HG03442 (cell line): Measurements from ENCODE around the gene CCL19.
"Not testable (repeated sequence)": the region's sequence is repeated elsewhere in the genome, so short reads cannot be mapped to it uniquely, and the experiment has no call there.

ENCODE experiments used
- ATAC-seq: cut with Tn5 transposase; IDR thresholded peaks from one replicate; pipeline ENCODE4 v1.9.1; 2021; ENCODE audit warnings: mild to moderate bottlenecking, moderate library complexity; ENCODE audit not compliant: unreplicated experiment

The CCL19 gene

DNA sequence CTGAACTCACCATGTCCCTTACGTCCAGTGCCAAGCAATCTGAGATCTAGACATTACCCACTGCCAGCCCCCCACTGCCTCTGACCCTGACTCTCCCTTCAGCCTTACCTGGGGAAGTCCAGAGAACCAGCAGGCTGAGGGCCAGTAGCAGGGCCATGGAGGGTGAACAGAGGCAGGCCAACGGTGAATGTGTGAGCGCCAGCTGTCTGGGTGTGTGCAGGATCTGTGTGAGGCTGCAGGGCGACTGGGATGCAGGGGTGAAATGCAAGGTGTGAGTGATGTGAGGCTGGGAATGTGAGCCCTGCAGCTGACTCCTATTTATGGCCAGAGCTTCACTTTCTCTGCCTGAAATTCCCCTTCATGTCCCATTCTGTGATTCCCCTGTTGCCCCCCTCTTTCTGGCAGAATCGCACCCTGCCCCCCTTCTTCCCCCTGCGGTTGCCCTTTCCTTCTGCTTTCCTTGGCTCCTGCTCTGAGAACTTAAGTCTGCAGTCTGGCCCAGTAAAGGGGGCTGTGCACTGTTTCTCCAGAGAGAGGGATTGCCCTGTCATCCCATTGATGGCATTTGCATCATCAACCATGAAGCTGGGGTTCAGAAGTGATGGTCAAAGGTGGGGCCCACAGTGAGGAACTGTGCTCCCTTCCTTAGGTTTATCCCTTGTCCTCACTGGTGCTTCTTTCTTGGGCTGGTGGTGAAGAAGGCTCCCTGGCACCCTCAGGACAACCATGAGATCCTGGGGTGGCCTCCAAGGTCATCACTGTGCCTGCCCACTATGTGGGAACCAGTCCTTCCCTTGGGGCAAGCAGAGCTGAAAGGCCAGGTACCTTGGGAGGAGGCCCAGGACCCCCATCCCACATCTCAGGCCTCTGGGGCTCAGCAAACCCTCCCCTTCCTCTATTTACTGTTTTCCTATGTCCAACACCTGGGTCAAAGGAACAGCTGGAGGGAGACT is at the start of gene CCL19:
TSS of gene CCL19 (minus strand) at position 294 of the 953 bp plus-strand sequence. CDS start at position 157, 137 bp downstream.
- no peak for ATAC-seq

DNA sequence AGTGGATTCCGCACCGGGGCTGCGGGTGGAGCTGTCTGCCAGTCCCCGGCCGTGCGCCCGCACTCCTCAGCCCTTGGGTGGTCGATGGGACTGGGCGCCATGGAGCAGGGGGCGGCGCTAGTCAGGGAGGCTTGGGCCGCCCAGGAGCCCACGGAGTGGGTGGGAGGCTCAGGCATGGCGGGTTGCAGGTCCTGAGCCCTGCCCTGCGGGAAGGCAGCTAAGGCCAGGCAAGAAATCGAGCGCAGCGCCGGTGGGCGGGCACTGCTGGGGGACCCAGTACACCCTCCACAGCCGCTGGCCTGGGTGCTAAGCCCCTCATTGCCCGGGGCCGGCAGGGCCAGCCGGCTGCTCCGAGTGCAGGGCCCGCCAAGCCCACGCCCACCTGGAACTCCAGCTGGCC is 49.1 kb upstream of the CCL19 start:
- not testable (repeated sequence) for ATAC-seq

DNA sequence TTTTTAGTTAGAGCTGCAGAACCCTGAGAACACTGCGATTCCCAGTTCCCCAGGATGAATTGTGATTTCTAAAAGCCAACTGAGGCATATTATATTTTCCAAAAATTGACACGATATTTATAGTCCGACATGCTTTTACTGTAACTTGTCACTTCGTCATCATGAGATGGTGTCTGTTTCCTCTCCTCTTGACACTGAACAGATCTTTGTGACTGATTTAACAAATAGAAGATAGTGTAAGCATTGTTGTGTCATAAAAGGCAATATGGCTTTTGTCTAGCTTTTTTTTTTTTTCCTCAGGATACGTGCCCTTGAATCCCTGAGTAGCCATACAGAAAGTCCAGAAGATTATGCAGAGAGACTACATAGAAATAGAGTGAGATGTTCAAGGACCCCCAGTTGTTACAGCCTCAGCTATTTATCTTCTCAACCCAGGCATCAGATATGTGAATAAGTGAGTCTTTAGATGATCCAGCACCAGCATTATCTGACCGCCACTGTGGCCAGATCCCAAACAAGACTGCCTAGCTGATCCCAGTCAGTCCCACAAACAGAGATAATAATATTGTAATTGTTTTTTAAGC is 46.7 kb upstream of the CCL19 start:
- no peak for ATAC-seq

DNA sequence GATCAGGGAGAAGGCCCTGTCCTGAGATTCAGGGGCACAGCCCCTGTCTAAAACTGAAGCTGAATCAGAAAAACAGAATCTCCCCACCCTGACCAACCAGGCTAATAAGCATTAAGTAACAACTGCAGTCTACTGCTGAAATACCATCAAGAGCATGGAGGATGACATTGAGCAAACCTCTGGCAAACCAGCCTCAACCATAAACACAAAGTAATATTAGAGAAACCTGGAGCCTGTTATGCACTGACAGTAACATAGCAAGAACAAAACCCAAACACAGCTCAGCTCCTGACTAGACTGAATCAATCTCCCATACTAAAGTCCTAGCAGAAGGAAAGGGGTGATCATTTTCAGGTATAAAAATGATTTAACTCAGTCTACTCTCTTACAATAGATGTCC is 43.6 kb upstream of the CCL19 start:
- no peak for ATAC-seq

DNA sequence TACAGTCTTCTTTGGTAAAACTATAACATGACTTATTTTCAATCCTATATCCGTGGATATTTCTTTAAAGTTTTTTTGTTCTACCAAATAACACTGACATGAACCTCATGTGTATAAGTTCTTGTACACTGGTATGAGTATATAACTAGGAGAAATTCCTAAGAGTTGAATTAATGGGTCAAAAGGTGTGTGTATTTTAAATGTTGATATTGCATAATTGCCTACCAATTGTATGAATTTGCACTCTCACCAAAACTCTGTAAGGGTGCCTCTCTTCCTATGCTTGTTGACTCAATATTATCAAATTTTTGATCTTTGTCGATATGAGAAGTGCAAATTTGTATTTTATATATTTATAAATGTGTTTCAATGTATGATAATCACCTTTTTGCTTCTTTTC is 41.8 kb upstream of the CCL19 start:
- ATAC-seq = no peak

DNA sequence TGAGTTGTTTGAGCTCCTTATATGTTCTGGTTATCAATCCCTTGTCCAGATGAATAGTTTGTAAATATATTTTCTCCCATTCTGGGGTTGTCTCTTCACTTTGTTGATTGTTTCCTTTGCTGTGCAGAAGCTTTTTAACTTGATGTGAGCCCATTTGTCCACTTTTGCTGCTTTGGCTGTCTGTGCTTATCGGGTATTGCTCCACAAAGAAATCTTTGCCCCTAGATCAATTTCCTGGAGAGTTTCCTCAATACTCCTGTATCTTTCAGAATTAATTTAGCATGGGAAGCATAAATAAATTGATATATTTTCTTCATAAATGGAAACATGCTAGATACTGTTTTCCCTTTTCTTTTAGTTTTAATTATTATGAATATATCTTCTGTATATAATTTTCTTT is 41.4 kb upstream of the CCL19 start:
- no peak for ATAC-seq

DNA sequence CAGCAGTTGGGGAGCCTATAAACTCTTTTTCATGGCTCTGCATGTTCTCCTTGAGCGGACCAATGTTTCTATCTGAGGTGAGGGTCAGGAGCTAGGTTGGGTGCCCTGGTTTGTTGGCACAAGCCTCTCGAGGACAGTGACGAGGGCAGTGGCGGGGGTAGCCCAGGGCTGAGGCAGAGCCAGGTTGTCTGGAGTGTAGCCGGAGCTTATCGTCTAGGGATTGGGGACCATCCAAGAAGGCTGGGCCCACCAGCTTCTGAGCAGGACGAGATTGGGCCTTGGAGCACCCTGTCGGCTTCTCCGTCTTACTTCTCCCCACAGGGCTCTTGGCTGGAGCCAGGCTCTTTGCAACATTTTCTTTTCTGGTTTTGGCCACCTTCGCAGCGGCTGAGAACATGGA is 32.1 kb upstream of the CCL19 start:
- ATAC-seq = no peak

DNA sequence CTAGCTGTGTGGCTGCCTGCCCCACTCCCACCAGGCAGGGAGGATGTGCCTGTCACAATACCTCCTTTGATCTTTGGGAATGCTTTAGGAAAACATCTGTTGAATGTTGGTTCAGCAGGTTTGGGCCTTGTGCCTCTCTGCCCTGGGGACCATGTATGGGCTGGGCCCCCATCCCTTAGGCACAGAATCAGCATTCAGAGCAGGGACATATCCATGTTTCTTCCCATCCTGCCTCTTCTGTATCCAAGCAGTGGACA is 28.6 kb upstream of the CCL19 start:
- not testable (repeated sequence) for ATAC-seq

DNA sequence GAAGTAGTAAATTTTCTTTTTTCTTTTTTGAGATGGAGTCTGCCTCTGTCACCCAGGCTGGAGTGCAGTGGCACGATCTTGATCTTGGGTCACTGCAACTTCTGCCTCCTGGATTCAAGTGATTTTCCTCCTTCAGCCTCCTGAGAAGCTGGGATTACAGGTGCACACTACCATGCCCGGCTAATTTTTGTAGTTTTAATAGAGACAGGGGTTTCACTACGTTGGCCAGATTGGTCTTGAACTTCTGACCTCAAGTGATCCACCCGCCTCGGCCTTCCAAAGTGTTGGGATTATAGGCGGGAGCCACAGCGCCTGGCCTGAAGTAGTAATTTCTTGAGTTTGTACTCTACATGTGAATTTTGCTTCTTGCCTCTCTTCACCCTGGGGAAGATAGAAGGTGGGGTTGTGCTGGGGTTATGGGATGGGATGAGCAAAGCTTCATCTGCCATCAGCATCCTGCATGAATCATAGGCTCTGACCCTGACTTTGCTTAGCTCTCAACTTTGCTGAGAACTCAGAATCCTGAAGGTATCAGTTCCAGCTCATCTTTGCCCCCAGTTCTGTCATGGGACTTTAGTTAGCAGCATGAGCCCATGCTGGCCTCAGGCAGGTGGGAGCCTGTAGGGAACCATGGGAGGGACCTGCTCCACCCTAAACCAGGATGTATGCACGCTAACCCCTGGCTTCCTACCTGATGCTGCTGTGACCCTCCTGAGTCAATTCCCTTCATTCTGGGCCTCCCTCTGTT is 28.1 kb upstream of the CCL19 start:
- ATAC-seq = no peak

DNA sequence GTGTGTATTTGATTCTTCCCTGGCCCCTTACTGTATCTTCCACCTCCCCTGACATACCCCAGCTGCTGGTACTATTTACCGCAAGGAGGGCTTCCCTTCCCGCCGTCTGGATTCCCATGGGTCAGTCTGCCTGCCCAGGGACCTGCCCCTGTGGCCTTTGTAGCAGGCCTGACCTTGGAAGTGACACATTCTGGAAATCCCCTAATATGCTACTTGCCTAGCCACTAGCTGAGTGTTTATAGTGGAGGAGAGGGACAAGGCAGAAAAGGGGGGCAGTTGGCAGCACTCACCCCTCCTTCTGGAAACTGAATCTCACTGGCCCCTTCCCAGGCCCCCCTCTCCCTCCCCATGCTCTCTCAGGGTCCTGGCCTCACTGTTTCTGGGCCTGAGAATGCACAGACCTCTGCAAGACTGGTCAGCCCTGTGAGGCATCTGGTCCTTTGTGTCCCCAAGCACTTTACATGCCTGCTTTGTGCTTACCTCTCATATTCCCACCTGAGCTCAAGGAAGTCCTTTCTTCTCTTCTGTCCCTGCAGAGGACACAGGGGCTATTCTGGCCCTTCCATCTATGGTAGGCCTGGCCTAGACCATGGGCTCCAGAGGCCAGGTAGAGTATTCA is 27.0 kb upstream of the CCL19 start:
- ATAC-seq = no peak

DNA sequence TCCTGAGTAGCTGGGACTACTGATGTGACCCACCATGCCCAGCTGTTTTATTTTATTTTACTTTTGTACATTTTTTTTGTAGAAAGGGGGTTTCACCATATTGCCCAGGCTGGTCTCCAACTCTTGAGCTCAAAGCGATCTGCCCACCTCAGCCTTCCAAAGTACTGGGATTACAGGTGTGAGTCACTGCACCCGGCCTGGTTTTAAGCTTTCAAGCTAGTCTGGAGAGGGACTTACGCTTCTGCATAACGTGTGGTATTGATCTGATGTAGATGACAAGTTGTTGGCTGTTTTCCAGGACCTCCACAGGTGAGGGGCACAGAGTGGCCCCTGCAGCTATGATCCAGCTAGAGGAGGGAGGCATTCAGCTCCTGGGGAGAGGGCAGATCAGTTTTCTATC is 25.6 kb upstream of the CCL19 start:
- no peak for ATAC-seq

DNA sequence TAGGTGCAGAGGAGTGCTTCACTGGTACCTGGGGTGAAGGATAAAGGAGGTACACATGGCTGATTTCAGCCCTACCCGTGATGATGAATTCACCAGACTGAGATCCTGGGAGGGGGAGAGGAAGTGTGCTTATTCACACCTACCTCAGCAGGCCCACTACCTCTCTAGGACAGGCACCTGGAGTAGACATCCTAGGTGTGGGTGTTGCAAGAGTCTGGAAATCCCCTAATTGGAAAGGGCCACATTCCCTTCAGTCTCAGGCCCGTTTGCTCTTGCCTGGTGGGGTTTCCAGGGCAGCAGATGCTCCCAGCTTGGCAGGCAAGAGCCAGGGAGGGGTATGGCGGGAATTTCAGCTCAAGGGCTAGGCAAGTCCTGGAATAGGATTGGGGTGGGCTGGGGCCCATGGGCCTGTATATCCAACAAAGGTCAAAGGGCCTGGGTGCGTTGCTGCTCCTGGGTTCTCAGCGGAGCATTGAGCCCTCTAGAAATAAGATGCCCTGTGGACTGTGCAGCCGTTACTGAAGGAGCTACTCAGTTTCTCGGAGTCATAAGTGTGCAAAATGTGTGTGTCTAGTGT is 24.7 kb upstream of the CCL19 start:
- no peak for ATAC-seq

DNA sequence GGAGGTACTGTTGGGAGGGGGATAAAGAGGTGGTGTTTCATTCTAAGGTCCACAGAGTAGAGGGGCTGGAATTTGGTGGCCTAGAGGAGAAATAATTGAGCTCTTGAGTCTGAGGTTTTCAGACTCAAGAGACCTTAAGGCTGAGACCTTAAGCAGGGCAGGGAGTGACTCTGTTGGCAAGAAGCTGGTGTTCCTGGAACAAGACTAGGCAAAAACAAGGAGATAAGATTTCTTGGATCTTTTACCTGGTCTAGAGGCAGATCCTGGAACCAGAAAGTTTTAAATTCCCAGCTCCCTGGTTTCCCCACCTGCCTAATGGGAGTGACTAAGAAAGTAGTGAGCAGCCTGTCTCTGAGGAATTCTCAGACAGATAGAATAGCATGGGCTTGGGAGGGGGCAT is 22.9 kb upstream of the CCL19 start:
- no peak for ATAC-seq

DNA sequence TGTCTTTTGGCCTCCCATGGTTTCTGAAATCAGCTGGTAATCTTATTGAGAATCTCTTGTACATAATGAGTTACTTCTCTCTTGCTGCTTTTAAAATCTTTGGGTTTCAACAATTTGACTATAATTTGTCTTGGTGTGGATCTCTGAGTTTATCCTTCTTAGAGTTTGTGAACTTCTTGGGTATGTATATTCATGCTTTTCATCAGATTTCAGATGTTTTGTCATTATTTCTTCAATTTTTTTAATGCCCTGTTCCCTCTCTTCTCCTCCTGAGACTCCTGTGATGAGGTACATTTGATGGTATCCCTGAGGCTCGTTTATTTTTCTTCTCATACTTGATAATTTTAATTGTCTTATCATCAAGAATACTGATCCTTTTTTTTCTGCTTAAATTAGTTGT is 21.1 kb upstream of the CCL19 start:
- ATAC-seq = no peak

DNA sequence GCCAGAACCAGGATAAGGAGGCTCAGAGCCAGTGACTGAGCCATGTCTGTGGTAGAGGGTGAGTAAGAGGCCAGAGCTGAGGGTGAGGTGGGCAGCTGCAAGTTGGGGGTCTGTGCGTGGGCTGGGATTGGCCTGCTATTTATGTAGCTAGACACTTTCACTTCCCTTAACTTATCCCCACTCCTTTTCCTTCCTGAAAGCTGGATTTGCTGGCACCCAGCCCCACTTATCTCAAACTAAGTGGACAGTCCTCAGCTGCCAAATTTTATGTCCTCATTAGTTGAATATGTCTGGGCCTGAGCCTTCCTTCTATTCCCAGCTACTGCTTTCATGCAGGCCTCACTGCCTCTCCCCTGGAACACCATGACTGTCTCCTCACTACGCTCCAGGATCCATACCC is 18.9 kb upstream of the CCL19 start, which contains the start of gene CCL21:
TSS of gene CCL21 (minus strand) at position 114 of the 400 bp plus-strand sequence. CDS start at position 44, 70 bp downstream.
- ATAC-seq = no peak

DNA sequence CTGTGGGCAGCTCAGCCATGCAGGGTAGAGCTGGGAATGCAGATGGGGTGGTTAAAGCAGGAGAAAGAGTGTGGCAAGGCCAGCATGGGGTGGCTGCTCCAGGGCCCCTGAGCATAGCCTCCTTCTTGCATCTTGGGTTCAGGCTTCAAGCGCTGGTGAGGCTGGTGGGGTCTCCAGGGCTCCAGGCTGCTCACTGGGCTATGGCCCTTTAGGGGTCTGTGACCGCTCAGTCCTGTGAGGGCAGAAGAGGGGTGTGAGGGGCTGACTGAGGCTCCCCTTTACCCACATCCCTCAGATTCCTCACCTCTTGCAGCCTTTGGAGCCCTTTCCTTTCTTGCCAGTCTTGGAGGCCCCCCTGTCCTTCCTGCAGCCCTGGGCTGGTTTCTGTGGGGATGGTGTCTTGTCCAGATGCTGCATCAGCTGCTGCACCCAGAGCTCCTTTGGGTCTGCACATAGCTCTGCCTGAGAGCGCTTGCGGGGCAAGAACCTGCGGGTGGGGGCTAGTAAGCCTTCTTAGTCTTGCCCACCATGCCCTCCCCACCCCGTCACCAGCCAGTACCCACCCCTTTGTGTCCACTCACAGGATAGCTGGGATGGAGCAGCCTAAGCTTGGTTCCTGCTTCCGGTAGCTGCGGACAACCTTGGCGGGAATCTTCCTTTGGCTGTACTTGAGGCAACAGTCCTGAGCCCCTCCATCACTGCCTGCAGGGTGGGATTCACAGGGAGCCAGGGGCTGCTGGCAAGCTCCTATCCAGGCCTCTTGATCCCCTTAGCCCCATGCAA is 18.3 kb upstream of the CCL19 start:
- ATAC-seq = no peak

DNA sequence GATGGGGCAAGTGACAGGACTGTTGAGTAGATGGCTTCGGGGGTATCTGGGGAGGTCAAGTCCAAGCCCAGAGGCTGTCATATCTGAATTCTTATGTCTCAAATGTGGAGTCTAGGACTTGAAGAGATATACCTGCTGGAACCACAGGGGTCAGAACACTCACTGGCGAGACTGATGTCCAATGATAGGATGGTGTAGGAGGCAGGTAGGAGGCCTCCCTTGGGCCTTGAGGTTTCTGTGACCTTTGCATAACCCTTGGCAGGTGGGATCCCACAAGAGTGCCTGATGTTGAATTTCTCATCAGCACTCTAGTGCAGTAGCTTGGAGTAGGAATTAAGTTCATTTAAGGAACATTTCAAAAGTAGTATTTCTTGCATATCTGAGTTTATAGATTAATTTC is 16.1 kb upstream of the CCL19 start:
- no peak for ATAC-seq

DNA sequence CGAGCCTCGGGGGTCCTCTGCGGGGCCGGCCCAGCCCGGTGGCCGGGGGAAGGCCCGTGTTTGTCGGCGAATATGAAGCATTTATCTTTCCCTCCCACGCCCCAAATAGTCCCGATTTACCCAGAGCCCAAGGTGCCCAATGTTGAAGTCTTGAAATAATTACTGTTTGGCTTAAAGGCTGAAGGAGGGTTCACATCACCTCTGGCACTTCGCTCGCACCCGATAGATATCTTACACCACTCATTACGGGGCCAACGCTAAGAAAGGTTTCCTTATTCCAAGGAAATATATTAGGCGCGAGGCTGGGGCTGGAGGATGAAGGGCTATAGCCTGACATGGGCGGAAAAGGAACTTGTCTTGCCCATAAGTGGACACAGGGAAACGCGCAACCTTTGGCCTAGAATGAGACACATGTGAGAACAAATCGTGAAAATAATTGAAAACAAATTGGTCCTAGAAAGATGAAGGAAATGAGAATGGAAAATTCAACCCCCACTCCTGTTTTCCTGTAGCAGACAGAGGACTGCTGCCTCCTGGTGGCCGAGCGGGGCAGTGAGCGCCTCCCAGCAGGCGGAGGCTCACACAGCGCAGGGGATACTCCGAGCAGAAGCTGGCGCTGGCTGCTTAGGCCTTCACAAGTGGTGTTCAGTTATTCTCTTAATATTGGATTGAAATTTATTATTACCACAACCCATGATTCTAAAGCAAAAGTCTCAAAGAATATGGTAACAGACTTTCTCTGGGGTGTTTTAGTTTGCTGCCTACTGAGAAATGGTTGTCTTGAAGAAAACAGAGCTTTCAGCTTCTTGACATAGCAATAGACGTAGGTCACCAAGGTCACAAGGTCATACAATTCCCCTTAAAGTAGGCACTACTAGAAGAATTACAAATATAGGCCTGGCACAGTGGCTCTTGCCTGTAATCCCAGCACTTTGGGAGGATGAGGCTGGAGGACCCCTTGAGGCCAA is 11.0 kb upstream of the CCL19 start:
- ATAC-seq = no peak
